ENCODE results near the gene SPTBN4.

DNA sequence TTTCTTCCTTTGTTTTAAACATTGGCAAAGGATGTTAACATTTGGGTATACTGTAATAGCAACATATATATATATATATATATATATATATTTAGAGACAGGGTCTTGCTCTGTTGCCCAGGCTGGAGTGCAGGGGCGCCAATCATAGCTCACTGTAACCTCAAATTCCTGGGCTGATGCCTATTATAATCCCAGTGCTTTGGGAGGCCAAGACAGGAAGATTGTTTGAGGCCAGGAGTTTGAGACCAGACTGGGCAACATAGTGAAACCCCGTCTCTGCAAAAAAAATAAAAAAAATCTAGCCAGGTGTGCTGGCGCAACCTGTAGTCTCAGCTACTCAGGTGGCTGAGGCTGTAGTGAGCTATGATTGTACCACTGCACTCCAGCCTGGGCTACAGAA lies 6.6 kb upstream of the SPTBN4 start:
- TF ChIP-seq, protein P1, sequence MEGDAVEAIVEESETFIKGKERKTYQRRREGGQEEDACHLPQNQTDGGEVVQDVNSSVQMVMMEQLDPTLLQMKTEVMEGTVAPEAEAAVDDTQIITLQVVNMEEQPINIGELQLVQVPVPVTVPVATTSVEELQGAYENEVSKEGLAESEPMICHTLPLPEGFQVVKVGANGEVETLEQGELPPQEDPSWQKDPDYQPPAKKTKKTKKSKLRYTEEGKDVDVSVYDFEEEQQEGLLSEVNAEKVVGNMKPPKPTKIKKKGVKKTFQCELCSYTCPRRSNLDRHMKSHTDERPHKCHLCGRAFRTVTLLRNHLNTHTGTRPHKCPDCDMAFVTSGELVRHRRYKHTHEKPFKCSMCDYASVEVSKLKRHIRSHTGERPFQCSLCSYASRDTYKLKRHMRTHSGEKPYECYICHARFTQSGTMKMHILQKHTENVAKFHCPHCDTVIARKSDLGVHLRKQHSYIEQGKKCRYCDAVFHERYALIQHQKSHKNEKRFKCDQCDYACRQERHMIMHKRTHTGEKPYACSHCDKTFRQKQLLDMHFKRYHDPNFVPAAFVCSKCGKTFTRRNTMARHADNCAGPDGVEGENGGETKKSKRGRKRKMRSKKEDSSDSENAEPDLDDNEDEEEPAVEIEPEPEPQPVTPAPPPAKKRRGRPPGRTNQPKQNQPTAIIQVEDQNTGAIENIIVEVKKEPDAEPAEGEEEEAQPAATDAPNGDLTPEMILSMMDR (conservative IDR thresholded peaks at IDR 0.05; ENCODE audit: low read depth, low read length) = no peak
- TF ChIP-seq RFX5 (IDR thresholded peaks at IDR 0.05; ENCODE audit: low read depth, low read length) (no peak), POLR2A (IDR thresholded peaks at IDR 0.05; ENCODE audit: low read depth, low read length) (no peak)
